Measurements from ENCODE around the gene FAM83E. TPM values are rescaled to one million over a fixed set of nuclear protein-coding genes. Genes with fewer than 3 reads are reported as not detected.

Gene FAM83E
- total RNA-seq, 1 donor from 2014 or later: not detected

Other genes with a start within 250 kb of the FAM83E start
- 73.5 TPM for gene KDELR1, start 223.5 kb downstream of the FAM83E start, total RNA-seq
- gene GRIN2D, start 221.4 kb downstream of the FAM83E start, total RNA-seq: 0.38 TPM
- 17.7 TPM for gene GRWD1, start 169.1 kb downstream of the FAM83E start, total RNA-seq
- 0.19 TPM for gene KCNJ14, start 159.5 kb downstream of the FAM83E start, total RNA-seq
- 30.7 TPM for gene CYTH2, start 145.7 kb downstream of the FAM83E start, total RNA-seq
- gene LMTK3, start 103.2 kb downstream of the FAM83E start, total RNA-seq: 0.70 TPM
- gene SULT2B1, start 62.9 kb downstream of the FAM83E start, total RNA-seq: 0.43 TPM
- gene SPACA4, start 8.3 kb downstream of the FAM83E start, total RNA-seq: not detected
- 604 TPM for gene RPL18, start 4.1 kb upstream of the FAM83E start, total RNA-seq
- gene SPHK2, start 4.4 kb upstream of the FAM83E start, total RNA-seq: 7.2 TPM
- gene DBP, start 22.3 kb upstream of the FAM83E start, total RNA-seq: 15.2 TPM
- gene CA11, start 31.1 kb upstream of the FAM83E start, total RNA-seq: 8.4 TPM
- gene NTN5, start 57.9 kb upstream of the FAM83E start, total RNA-seq: 0.14 TPM
- not detected for gene FUT2, start 80.9 kb upstream of the FAM83E start, total RNA-seq
- gene MAMSTR, start 104.6 kb upstream of the FAM83E start, total RNA-seq: 4.2 TPM
- 15.3 TPM for gene RASIP1, start 125.5 kb upstream of the FAM83E start, total RNA-seq
- 0.49 TPM for gene IZUMO1, start 131.8 kb upstream of the FAM83E start, total RNA-seq
- 2.1 TPM for gene FUT1, start 137.6 kb upstream of the FAM83E start, total RNA-seq
- not detected for gene FGF21, start 140.4 kb upstream of the FAM83E start, total RNA-seq
- 63.2 TPM for gene BCAT2, start 196.0 kb upstream of the FAM83E start, total RNA-seq
- gene HSD17B14, start 221.4 kb upstream of the FAM83E start, total RNA-seq: 1.0 TPM

Measured in Right ventricle myocardium inferior (tissue), 1 donor.